ENCODE results near the gene COL7A1. TPM values are rescaled to one million over a fixed set of nuclear protein-coding genes. Genes with fewer than 3 reads are reported as not detected.

Gene COL7A1
- total and polyA plus RNA-seq, 2 of the 13 experiments (the other 11 are each of a cell fraction or from before 2014, with no cell fraction given): 2.7 to 11.7 TPM

GRCh38 chr3:48572517-48572916 lies 22.6 kb downstream of the COL7A1 start:
- POLR2A ChIA-PET: interaction anchor here (0.9 kb wide), 1 partner anchor 63 kb away, joined by 3 read pairs; the partner anchor contains the start of gene SLC26A6
- FAIRE-seq (no peak), DNase-seq (ENCODE audit: low spot score) (no peak), ATAC-seq (peak; percentile 8)
- H3K4me3 ChIP-seq (replicated peaks in 1 of 3; ENCODE audit: insufficient read depth in 1 of 3, low read depth in 2 of 3, low read length in 3 of 3): peak overlapping the region in 1 of 3 experiments; percentile 37; a peak in 1 of 6 replicates
- in situ Hi-C loops (cut with HindIII; ENCODE audit: extremely low pct_ligation_motif_present, low pct_unique_long_range_greater_than_20kb) (no loop called here), intact Hi-C loops (cut with micrococcal nuclease; ENCODE audit: unreplicated experiment) (no loop called here)
- H3K79me2 ChIP-seq (ENCODE audit: insufficient read depth, low read length): no peaks in the 10 kb centered on the region
- no peak overlapping the region for H2AFZ ChIP-seq (ENCODE audit: low read length)
- peaks cover 70% of the 10 kb centered on the region for H3K4me1 ChIP-seq (ENCODE audit: insufficient read depth, low read length)
- CTCF ChIA-PET (ENCODE audit: low intra/inter-chr PET ratio, low total read pairs): no interaction called here
- no peaks in the 10 kb centered on the region for H3K27me3 ChIP-seq (ENCODE audit: control insufficient read depth in 1 of 2, insufficient read depth in 2 of 2, low read length in 2 of 2)
- H4K20me1 ChIP-seq (ENCODE audit: insufficient read depth, low read length): no peaks in the 10 kb centered on the region
- 4% methylated on average over 5 of the region's 7 CpGs for WGBS (ENCODE audit: low lambda C conversion rate)
- no peak overlapping the region for H3K27ac ChIP-seq (ENCODE audit: extremely low read length, insufficient read depth, low read length)
- peak overlapping the region; percentile 62 for H3K4me2 ChIP-seq (ENCODE audit: low read depth, low read length)
- TF ChIP-seq GFI1 (CRISPR knock-in tag; IDR thresholded peaks at IDR 0.05; ENCODE audit: borderline replicate concordance): no peak
- TF ChIP-seq SP5 (CRISPR knock-in tag; IDR thresholded peaks at IDR 0.05; ENCODE audit: borderline replicate concordance, low read depth): no peak
- TF ChIP-seq NR2C2 (CRISPR knock-in tag; IDR thresholded peaks at IDR 0.05; ENCODE audit: borderline replicate concordance): peak; percentile 47; the same call in 1 of the 2 replicates
- TF ChIP-seq ZSCAN21 (CRISPR knock-in tag; IDR thresholded peaks at IDR 0.05; ENCODE audit: borderline replicate concordance): no peak
- TF ChIP-seq ZSCAN25 (CRISPR knock-in tag; IDR thresholded peaks at IDR 0.05): 0 out of 2 replicates have a peak, but pooled peaks have one; percentile 17
- 0 out of 2 replicates have a peak, but pooled peaks have one; percentile 35 for TF ChIP-seq NR2F2 (IDR thresholded peaks at IDR 0.05; ENCODE audit: borderline replicate concordance, low read depth)
- peak; percentile 36; the same call in 1 of the 2 replicates for TF ChIP-seq PAXIP1 (CRISPR knock-in tag; conservative IDR thresholded peaks at IDR 0.05)
- TF ChIP-seq, protein P1, sequence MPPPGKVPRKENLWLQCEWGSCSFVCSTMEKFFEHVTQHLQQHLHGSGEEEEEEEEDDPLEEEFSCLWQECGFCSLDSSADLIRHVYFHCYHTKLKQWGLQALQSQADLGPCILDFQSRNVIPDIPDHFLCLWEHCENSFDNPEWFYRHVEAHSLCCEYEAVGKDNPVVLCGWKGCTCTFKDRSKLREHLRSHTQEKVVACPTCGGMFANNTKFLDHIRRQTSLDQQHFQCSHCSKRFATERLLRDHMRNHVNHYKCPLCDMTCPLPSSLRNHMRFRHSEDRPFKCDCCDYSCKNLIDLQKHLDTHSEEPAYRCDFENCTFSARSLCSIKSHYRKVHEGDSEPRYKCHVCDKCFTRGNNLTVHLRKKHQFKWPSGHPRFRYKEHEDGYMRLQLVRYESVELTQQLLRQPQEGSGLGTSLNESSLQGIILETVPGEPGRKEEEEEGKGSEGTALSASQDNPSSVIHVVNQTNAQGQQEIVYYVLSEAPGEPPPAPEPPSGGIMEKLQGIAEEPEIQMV (CRISPR knock-in tag; IDR thresholded peaks at IDR 0.05; ENCODE audit: low read depth): peak; percentile 98
- peak in 1 of 2 experiments; percentile 23; a peak in 1 of 4 replicates for TF ChIP-seq EP300 (IDR thresholded peaks at IDR 0.05; ENCODE audit: low read depth in 2 of 2, low read length in 2 of 2)
- TF ChIP-seq EP300 (CRISPR knock-in tag; IDR thresholded peaks at IDR 0.05; ENCODE audit: borderline replicate concordance): no peak
- peak; percentile 22; the same call in 1 of the 2 replicates for TF ChIP-seq HNF4A (CRISPR knock-in tag; IDR thresholded peaks at IDR 0.05)
- no peak for TF ChIP-seq RBM39 (IDR thresholded peaks at IDR 0.05; ENCODE audit: low read depth, low read length, poor library complexity, severe bottlenecking)
- peak; percentile 68; the same call in 1 of the 2 replicates for TF ChIP-seq HNF4G (IDR thresholded peaks at IDR 0.05; ENCODE audit: borderline replicate concordance, low read depth, low read length)
- no peak for TF ChIP-seq HNF4G (CRISPR knock-in tag; IDR thresholded peaks at IDR 0.05; ENCODE audit: borderline replicate concordance, low read depth)
- peak; percentile 86 for TF ChIP-seq HNRNPL (IDR thresholded peaks at IDR 0.05; ENCODE audit: low read depth, low read length)
- no peak for TF ChIP-seq FOXK1 (CRISPR knock-in tag; IDR thresholded peaks at IDR 0.05; ENCODE audit: borderline replicate concordance, low read depth)
- TF ChIP-seq NR2F6 (IDR thresholded peaks at IDR 0.05): peak; percentile 12; the same call in 1 of the 2 replicates
- peak; percentile 31; the same call in 1 of the 2 replicates for TF ChIP-seq NR2F6 (CRISPR knock-in tag; IDR thresholded peaks at IDR 0.05)
- H3K9me3 ChIP-seq (ENCODE audit: low read length): no peaks in the 10 kb centered on the region
- no peak overlapping the region for H3K9ac ChIP-seq (ENCODE audit: insufficient read depth, low read depth, low read length)
- no peaks in the 10 kb centered on the region; a peak in 1 of 5 replicates for H3K36me3 ChIP-seq (replicated peaks in 1 of 2; ENCODE audit: control insufficient read depth in 1 of 2, insufficient read depth in 2 of 2, low read length in 2 of 2)
- no TSS peak for BruUV-seq (replicated peaks)

All from HepG2 (cell line).